ENCODE results near the gene ZNF697.

DNA sequence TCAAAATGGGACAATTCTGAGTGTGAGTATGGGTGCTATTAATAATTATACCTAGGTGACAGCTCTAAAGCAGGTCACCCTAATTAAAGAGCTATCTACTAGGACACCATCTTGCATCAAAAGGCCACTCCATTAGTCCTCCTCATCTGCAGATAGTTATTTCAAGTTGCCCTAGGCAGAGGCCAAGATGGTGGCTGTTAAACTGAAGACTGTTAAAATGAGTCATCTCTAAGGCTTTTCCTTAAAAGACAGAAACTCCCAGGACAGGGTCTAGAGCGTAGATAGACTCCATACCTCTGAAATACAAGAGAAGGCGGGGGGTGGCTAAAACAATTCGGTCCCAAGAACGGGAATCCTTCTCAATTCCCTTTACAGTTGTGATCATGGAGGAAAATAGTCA is 4.5 kb upstream of the ZNF697 start:
- TF ChIP-seq, protein P1, sequence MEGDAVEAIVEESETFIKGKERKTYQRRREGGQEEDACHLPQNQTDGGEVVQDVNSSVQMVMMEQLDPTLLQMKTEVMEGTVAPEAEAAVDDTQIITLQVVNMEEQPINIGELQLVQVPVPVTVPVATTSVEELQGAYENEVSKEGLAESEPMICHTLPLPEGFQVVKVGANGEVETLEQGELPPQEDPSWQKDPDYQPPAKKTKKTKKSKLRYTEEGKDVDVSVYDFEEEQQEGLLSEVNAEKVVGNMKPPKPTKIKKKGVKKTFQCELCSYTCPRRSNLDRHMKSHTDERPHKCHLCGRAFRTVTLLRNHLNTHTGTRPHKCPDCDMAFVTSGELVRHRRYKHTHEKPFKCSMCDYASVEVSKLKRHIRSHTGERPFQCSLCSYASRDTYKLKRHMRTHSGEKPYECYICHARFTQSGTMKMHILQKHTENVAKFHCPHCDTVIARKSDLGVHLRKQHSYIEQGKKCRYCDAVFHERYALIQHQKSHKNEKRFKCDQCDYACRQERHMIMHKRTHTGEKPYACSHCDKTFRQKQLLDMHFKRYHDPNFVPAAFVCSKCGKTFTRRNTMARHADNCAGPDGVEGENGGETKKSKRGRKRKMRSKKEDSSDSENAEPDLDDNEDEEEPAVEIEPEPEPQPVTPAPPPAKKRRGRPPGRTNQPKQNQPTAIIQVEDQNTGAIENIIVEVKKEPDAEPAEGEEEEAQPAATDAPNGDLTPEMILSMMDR (IDR thresholded peaks at IDR 0.05; ENCODE audit: insufficient read depth, low read length, poor library complexity, severe bottlenecking), result no peak
- no peak for TF ChIP-seq EZH2phosphoT487 (conservative IDR thresholded peaks at IDR 0.05; ENCODE audit: low read length)

Data from SU-DHL-6 (cell line).